ENCODE measurements around the gene ABL1.

The ABL1 gene

GRCh38 chr9:130856474-130856873 is 21.4 kb downstream of the ABL1 start:
- H3K4me3 ChIP-seq (ENCODE audit: low read depth, low read length) = no peak overlapping the region
- TF ChIP-seq CTCF (IDR thresholded peaks at IDR 0.05; ENCODE audit: borderline replicate concordance, insufficient read depth, low read depth, low read length) = no peak

- no peak overlapping the region for H3K4me3 ChIP-seq (ENCODE audit: low read depth, low read length)
- TF ChIP-seq CTCF (IDR thresholded peaks at IDR 0.05; ENCODE audit: borderline replicate concordance, insufficient read depth, low read depth, low read length) = no peak
These were observed 23.0 kb downstream of the ABL1 start for GRCh38 chr9:130857864-130858738.

GRCh38 chr9:130858739-130859705 is 24.0 kb downstream of the ABL1 start:
- no peak for TF ChIP-seq CTCF (IDR thresholded peaks at IDR 0.05; ENCODE audit: borderline replicate concordance, insufficient read depth, low read depth, low read length)
- no peak overlapping the region for H3K4me3 ChIP-seq (ENCODE audit: low read depth, low read length)

GRCh38 chr9:130860458-130861316 is 25.6 kb downstream of the ABL1 start:
- no peak for TF ChIP-seq CTCF (IDR thresholded peaks at IDR 0.05; ENCODE audit: borderline replicate concordance, insufficient read depth, low read depth, low read length)
- H3K4me3 ChIP-seq (ENCODE audit: low read depth, low read length) = no peak overlapping the region

- no peak overlapping the region for H3K4me3 ChIP-seq (ENCODE audit: low read depth, low read length)
- no peak for TF ChIP-seq CTCF (IDR thresholded peaks at IDR 0.05; ENCODE audit: borderline replicate concordance, insufficient read depth, low read depth, low read length)
These were observed 26.5 kb downstream of the ABL1 start for GRCh38 chr9:130861372-130862180.

GRCh38 chr9:130862217-130862616 is 27.2 kb downstream of the ABL1 start:
- no peak for TF ChIP-seq CTCF (IDR thresholded peaks at IDR 0.05; ENCODE audit: borderline replicate concordance, insufficient read depth, low read depth, low read length)
- H3K4me3 ChIP-seq (ENCODE audit: low read depth, low read length) = no peak overlapping the region
